GM12892 (cell line): ENCODE data around the gene SOHLH1.

Experiments
- DNase-seq: peaks from one replicate; pipeline ENCODE4 v3.0.0; 2011; ENCODE audit not compliant: insufficient read length
- FAIRE-seq: peaks from 2 replicates; lab custom pipeline; 2011; peaks lifted over from hg19 to GRCh38; lab: Jason Lieb, UNC
- POLR2A ChIP-seq: IDR thresholded peaks from 2 replicates; pipeline ENCODE4 v1.6.1; 2011; ENCODE audit warnings: low read depth, low read length, control low read depth
- POLR2AphosphoS5 ChIP-seq: IDR thresholded peaks from 2 replicates; pipeline ENCODE4 v1.6.1; 2011; ENCODE audit warnings: low read depth, low read length, control low read depth
- TAF1 ChIP-seq: IDR thresholded peaks from 2 replicates; pipeline ENCODE4 v1.6.1; 2011; ENCODE audit warnings: low read depth, mild to moderate bottlenecking, control low read depth, low read length, borderline replicate concordance

Gene SOHLH1

GRCh38 chr9:135726138-135726853 is 27.0 kb upstream of the SOHLH1 start:
- TF ChIP-seq POLR2AphosphoS5, result no peak
- no peak for TF ChIP-seq POLR2A
- no peak for TF ChIP-seq TAF1
- no peak for DNase-seq
- no peak for FAIRE-seq

- FAIRE-seq (no peak), DNase-seq (no peak)
- TF ChIP-seq POLR2AphosphoS5, result no peak
- TF ChIP-seq TAF1, result no peak
- no peak for TF ChIP-seq POLR2A
Observed at GRCh38 chr9:135724186-135724787, 25.0 kb upstream of the SOHLH1 start.

GRCh38 chr9:135722365-135722764 is 23.1 kb upstream of the SOHLH1 start:
- no peak for FAIRE-seq
- no peak for DNase-seq
- no peak for TF ChIP-seq POLR2AphosphoS5
- no peak for TF ChIP-seq POLR2A
- no peak for TF ChIP-seq TAF1

- no peak for TF ChIP-seq POLR2A
- no peak for TF ChIP-seq TAF1
- no peak for TF ChIP-seq POLR2AphosphoS5
- no peak for FAIRE-seq
- DNase-seq, result no peak
Observed at GRCh38 chr9:135719472-135719871, 20.2 kb upstream of the SOHLH1 start.

GRCh38 chr9:135718616-135719015 is 19.3 kb upstream of the SOHLH1 start:
- DNase-seq (no peak), FAIRE-seq (no peak)

GRCh38 chr9:135717410-135717809 is 18.1 kb upstream of the SOHLH1 start:
- no peak for FAIRE-seq
- TF ChIP-seq TAF1 (no peak), POLR2AphosphoS5 (no peak), POLR2A (no peak)
- DNase-seq, result no peak

More at GRCh38 chr9:135718616-135719015, 19.3 kb upstream of the SOHLH1 start:
- TF ChIP-seq POLR2A (no peak), TAF1 (no peak), POLR2AphosphoS5 (no peak)

- DNase-seq (no peak), FAIRE-seq (no peak)
Observed at GRCh38 chr9:135716045-135716444, 16.8 kb upstream of the SOHLH1 start.

GRCh38 chr9:135715056-135715595 is 15.8 kb upstream of the SOHLH1 start:
- FAIRE-seq (no peak), DNase-seq (no peak)
- TF ChIP-seq POLR2AphosphoS5, result no peak
- no peak for TF ChIP-seq POLR2A
- TF ChIP-seq TAF1, result no peak

More at GRCh38 chr9:135716045-135716444, 16.8 kb upstream of the SOHLH1 start:
- no peak for TF ChIP-seq POLR2AphosphoS5
- no peak for TF ChIP-seq POLR2A
- TF ChIP-seq TAF1, result no peak

GRCh38 chr9:135714242-135715055 is 15.2 kb upstream of the SOHLH1 start:
- TF ChIP-seq POLR2A (no peak), POLR2AphosphoS5 (no peak), TAF1 (no peak)
- no peak for DNase-seq
- FAIRE-seq, result no peak

- DNase-seq (no peak), FAIRE-seq (no peak)
- TF ChIP-seq POLR2AphosphoS5 (no peak), POLR2A (no peak), TAF1 (no peak)
Observed at GRCh38 chr9:135712613-135713295, 13.5 kb upstream of the SOHLH1 start.

- no peak for TF ChIP-seq POLR2A
- DNase-seq (no peak), FAIRE-seq (no peak)
Observed at GRCh38 chr9:135711881-135712280, 12.6 kb upstream of the SOHLH1 start.
